AG09319 (cell line): ENCODE measurements around the gene DYRK1A.

ENCODE experiments used
- DNase-seq: peaks from one replicate; pipeline ENCODE4 v3.0.0-alpha.2; 2010; ENCODE audit warnings: low read depth; ENCODE audit errors: extremely low read depth
- CTCF ChIP-seq: IDR thresholded peaks from 2 replicates; pipeline ENCODE4 v1.5.1; 2011; ENCODE audit warnings: low read depth, mild to moderate bottlenecking, inconsistent platforms, low read length, moderate library complexity

The DYRK1A gene

GRCh38 chr21:37528150-37528937 lies 161.8 kb downstream of the DYRK1A start:
- TF ChIP-seq CTCF = no peak
- DNase-seq = no peak

GRCh38 chr21:37529649-37530048 lies 163.1 kb downstream of the DYRK1A start:
- TF ChIP-seq CTCF = no peak
- DNase-seq = no peak

GRCh38 chr21:37530901-37531351 lies 164.4 kb downstream of the DYRK1A start:
- TF ChIP-seq CTCF = no peak
- no peak for DNase-seq

GRCh38 chr21:37531431-37531932 lies 164.9 kb downstream of the DYRK1A start:
- no peak for TF ChIP-seq CTCF
- no peak for DNase-seq

- no peak for DNase-seq
- no peak for TF ChIP-seq CTCF
Measured at GRCh38 chr21:37532868-37533780, 166.6 kb downstream of the DYRK1A start.

GRCh38 chr21:37534431-37534830 lies 167.9 kb downstream of the DYRK1A start:
- TF ChIP-seq CTCF = no peak
- DNase-seq = no peak

- DNase-seq = no peak
- TF ChIP-seq CTCF = no peak
Measured at GRCh38 chr21:37535130-37535529, 168.6 kb downstream of the DYRK1A start.
